GM19193 (cell line): ENCODE data around the gene RABGGTA.

Experiments
- POLR2A ChIP-seq: IDR thresholded peaks from 4 replicates; pipeline ENCODE4 v1.6.1; 2011; ENCODE audit not compliant: insufficient read depth, insufficient read length; ENCODE audit errors: extremely low read depth

Gene RABGGTA

GRCh38 chr14:24291446-24292117, 20.2 kb upstream of the RABGGTA start:
- no peak for TF ChIP-seq POLR2A

- no peak for TF ChIP-seq POLR2A
Measured at GRCh38 chr14:24290746-24291145, 19.3 kb upstream of the RABGGTA start.

- TF ChIP-seq POLR2A = no peak
Measured at GRCh38 chr14:24289649-24290280, 18.4 kb upstream of the RABGGTA start.

- no peak for TF ChIP-seq POLR2A
Measured at GRCh38 chr14:24286996-24287395, 15.6 kb upstream of the RABGGTA start.

GRCh38 chr14:24285351-24285750, 14.0 kb upstream of the RABGGTA start:
- no peak for TF ChIP-seq POLR2A

GRCh38 chr14:24284501-24285035, 13.2 kb upstream of the RABGGTA start:
- TF ChIP-seq POLR2A = no peak

GRCh38 chr14:24283796-24284460, 12.5 kb upstream of the RABGGTA start:
- TF ChIP-seq POLR2A = no peak

GRCh38 chr14:24282736-24283135, 11.3 kb upstream of the RABGGTA start:
- TF ChIP-seq POLR2A = no peak

GRCh38 chr14:24281636-24282035, 10.2 kb upstream of the RABGGTA start:
- TF ChIP-seq POLR2A = no peak

- no peak for TF ChIP-seq POLR2A
Measured at GRCh38 chr14:24280797-24281460, 9.5 kb upstream of the RABGGTA start.

- no peak for TF ChIP-seq POLR2A
Measured at GRCh38 chr14:24279301-24280186, 8.1 kb upstream of the RABGGTA start.

GRCh38 chr14:24278424-24278823, 7.0 kb upstream of the RABGGTA start:
- TF ChIP-seq POLR2A = no peak

- no peak for TF ChIP-seq POLR2A
Measured at GRCh38 chr14:24277606-24278321, 6.4 kb upstream of the RABGGTA start.

GRCh38 chr14:24277071-24277470, 5.7 kb upstream of the RABGGTA start:
- TF ChIP-seq POLR2A = no peak
